Progenitor cell of endocrine pancreas (in vitro differentiated cells): ENCODE measurements around the gene GSTO2. TPM values are rescaled to one million over a fixed set of nuclear protein-coding genes. Genes with fewer than 3 reads are reported as not detected.
"Not testable (repeated sequence)": the region's sequence is repeated elsewhere in the genome, so short reads cannot be mapped to it uniquely, and the experiment has no call there.

Experiments used
- DNase-seq: peaks from one replicate; pipeline ENCODE4 v3.0.0; 2021; ENCODE audit warnings: low spot score; ENCODE audit not compliant: unreplicated experiment
- H3K27ac Mint-ChIP-seq: 2 replicates; pipeline ENCODE4 v1.8.0; 2021; ENCODE audit warnings: mild to moderate bottlenecking, moderate library complexity, mixed read lengths
- H3K27me3 Mint-ChIP-seq: 2 replicates; pipeline ENCODE4 v1.8.0; 2021; ENCODE audit warnings: mixed read lengths
- H3K36me3 Mint-ChIP-seq: 2 replicates; pipeline ENCODE4 v1.8.0; 2022; ENCODE audit warnings: mixed read lengths; ENCODE audit not compliant: insufficient read depth
- H3K4me1 Mint-ChIP-seq: 2 replicates; pipeline ENCODE4 v1.8.0; 2021; ENCODE audit warnings: low read depth, mixed read lengths
- H3K4me3 Mint-ChIP-seq: 2 replicates; pipeline ENCODE4 v1.8.0; 2021; ENCODE audit warnings: low read depth, mild to moderate bottlenecking, moderate library complexity, mixed read lengths
- H3K9me3 Mint-ChIP-seq: 2 replicates; pipeline ENCODE4 v1.8.0; 2021; ENCODE audit warnings: low read depth, mixed read lengths
- CTCF ChIP-seq: fragments of 200-600 bp; sonication (generic); IDR thresholded peaks from one replicate; pipeline ENCODE4 v1.5.0; 2021; ENCODE audit warnings: antibody characterized with exemption, mild to moderate bottlenecking; ENCODE audit not compliant: unreplicated experiment
- total RNA-seq: library from RNA; stranded (reverse); gene quantifications from 2 replicates; pipeline ENCODE4 v1.2.1, GENCODE V29; 2021

GSTO2 gene
- total RNA-seq, 1 donor from 2014 or later = 9.8 TPM

DNA sequence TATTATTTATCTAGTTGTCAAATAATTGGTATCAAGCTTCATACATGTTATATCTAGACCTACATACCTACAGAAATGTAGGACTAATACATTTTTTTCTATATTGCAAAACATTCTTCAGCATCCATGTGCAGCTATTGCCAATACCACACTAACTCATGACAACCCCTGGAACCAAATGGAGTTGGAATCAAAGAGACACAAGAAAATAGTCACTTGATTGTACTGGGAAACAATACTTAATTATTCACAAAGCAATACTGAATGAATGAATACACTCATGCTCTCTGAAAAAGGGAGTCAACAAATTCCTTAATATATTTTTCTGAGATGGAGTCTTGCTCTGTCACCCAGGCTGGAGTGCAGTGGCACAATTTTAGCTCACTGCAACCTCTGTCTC, 26.4 kb upstream of the GSTO2 start:
- H3K27ac Mint-ChIP-seq = no peak overlapping the region
- no peak overlapping the region for H3K4me3 Mint-ChIP-seq
- no peak for TF ChIP-seq CTCF
- peaks cover 2% of the 10 kb centered on the region for H3K4me1 Mint-ChIP-seq
- H3K36me3 Mint-ChIP-seq = no peaks in the 10 kb centered on the region
- H3K9me3 Mint-ChIP-seq = peaks cover 15% of the 10 kb centered on the region
- H3K27me3 Mint-ChIP-seq = no peaks in the 10 kb centered on the region
- DNase-seq = no peak

DNA sequence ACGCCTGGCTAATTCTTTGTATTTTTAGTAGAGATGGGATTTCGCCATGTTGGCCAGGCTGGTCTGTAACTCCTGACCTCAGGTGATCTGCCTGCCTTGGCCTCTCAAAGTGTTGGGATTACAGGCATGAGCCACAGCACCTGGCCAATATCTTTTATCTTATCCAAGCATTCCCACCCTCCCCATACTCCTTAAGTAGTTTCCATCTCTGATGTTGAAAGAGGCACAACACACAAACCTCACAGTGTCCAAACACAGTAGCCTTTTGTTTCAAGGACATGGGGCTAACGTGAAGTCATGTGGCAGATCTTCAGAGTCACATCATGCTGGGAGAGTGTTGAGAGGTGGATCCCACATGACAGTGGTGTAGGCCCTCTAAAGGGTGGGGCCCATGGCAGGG, 26.0 kb upstream of the GSTO2 start:
- not testable (repeated sequence) for H3K36me3 Mint-ChIP-seq, H3K27me3 Mint-ChIP-seq, H3K4me3 Mint-ChIP-seq, H3K4me1 Mint-ChIP-seq, H3K27ac Mint-ChIP-seq, DNase-seq
- peaks cover 16% of the 10 kb centered on the region for H3K9me3 Mint-ChIP-seq

DNA sequence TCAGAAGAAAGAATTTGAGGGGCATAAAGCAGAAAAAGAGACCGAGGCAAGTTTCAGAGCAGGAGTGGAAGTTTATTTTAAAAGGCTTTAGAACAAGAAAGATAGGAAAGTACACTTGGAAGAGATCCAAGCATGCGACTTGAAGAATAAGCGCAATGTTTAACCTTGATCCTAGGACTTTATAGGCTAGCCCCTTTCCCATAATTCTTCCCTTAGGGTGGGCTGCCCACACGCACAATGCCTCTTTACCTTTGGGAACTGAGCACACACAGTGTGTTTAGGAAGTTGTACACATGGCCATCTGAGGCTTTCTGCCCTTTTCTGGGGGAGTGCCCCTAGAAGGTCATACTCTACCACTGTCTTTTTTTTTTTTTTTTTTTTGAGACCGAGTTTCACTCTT, 25.5 kb upstream of the GSTO2 start:
- Mint-ChIP-seq H3K4me1 (peaks cover 2% of the 10 kb centered on the region), H3K4me3 (no peak overlapping the region), H3K27me3 (no peaks in the 10 kb centered on the region), H3K9me3 (peaks cover 16% of the 10 kb centered on the region), H3K27ac (no peak overlapping the region), H3K36me3 (no peaks in the 10 kb centered on the region)
- no peak for DNase-seq
- no peak for TF ChIP-seq CTCF

- H3K4me3 Mint-ChIP-seq = no peak overlapping the region
- H3K27ac Mint-ChIP-seq = no peak overlapping the region
- H3K9me3 Mint-ChIP-seq = peaks cover 16% of the 10 kb centered on the region
These were observed 23.8 kb upstream of the GSTO2 start for GRCh38 chr10:104245066-104245632.

GRCh38 chr10:104246976-104247375, 22.0 kb upstream of the GSTO2 start:
- Mint-ChIP-seq H3K36me3 (no peaks in the 10 kb centered on the region), H3K4me1 (peaks cover 15% of the 10 kb centered on the region), H3K27me3 (no peaks in the 10 kb centered on the region), H3K9me3 (peaks cover 16% of the 10 kb centered on the region), H3K27ac (no peak overlapping the region), H3K4me3 (no peak overlapping the region)
- TF ChIP-seq CTCF = no peak
- DNase-seq = no peak

More at GRCh38 chr10:104245066-104245632, 23.8 kb upstream of the GSTO2 start:
- H3K27me3 Mint-ChIP-seq = no peaks in the 10 kb centered on the region
- no peak for DNase-seq
- H3K4me1 Mint-ChIP-seq = peaks cover 2% of the 10 kb centered on the region
- no peak for TF ChIP-seq CTCF
- no peaks in the 10 kb centered on the region for H3K36me3 Mint-ChIP-seq

- Mint-ChIP-seq H3K36me3 (no peaks in the 10 kb centered on the region), H3K4me3 (no peak overlapping the region), H3K27ac (no peak overlapping the region), H3K27me3 (no peaks in the 10 kb centered on the region), H3K9me3 (peaks cover 16% of the 10 kb centered on the region), H3K4me1 (peaks cover 22% of the 10 kb centered on the region)
- DNase-seq = no peak
- TF ChIP-seq CTCF = no peak
These were observed 21.4 kb upstream of the GSTO2 start for GRCh38 chr10:104247513-104248146.

- DNase-seq, H3K36me3 Mint-ChIP-seq, H3K27ac Mint-ChIP-seq, H3K4me3 Mint-ChIP-seq, H3K27me3 Mint-ChIP-seq: not testable (repeated sequence)
- peaks cover 16% of the 10 kb centered on the region for H3K9me3 Mint-ChIP-seq
- H3K4me1 Mint-ChIP-seq = peaks cover 33% of the 10 kb centered on the region
These were observed 20.1 kb upstream of the GSTO2 start for GRCh38 chr10:104248931-104249330.
